NB4 (cell line): ENCODE measurements around the gene DST.

Experiments used
- DNase-seq: peaks from one replicate; pipeline ENCODE4 v3.0.0; 2010; ENCODE audit warnings: low read depth
- H3K4me3 ChIP-seq: one replicate; pipeline ENCODE4 v1.5.1; 2011; ENCODE audit warnings: mild to moderate bottlenecking, low read depth, low read length, moderate library complexity
- CTCF ChIP-seq: IDR thresholded peaks from one replicate; pipeline ENCODE4 v1.5.1; 2012; ENCODE audit warnings: low read depth, low read length
- MYC ChIP-seq: IDR thresholded peaks from 2 replicates; pipeline ENCODE4 v1.6.1; 2011; ENCODE audit warnings: low read depth, low read length
- POLR2A ChIP-seq: IDR thresholded peaks from 2 replicates; pipeline ENCODE4 v1.6.1; 2011; ENCODE audit warnings: mild to moderate bottlenecking; ENCODE audit not compliant: insufficient read length; ENCODE audit errors: extremely low read depth
- TF ChIP-seq, protein P1 (sequence below): IDR thresholded peaks from 2 replicates; pipeline ENCODE4 v1.6.1; 2011; ENCODE audit warnings: low read depth, low read length

DST gene

DNA sequence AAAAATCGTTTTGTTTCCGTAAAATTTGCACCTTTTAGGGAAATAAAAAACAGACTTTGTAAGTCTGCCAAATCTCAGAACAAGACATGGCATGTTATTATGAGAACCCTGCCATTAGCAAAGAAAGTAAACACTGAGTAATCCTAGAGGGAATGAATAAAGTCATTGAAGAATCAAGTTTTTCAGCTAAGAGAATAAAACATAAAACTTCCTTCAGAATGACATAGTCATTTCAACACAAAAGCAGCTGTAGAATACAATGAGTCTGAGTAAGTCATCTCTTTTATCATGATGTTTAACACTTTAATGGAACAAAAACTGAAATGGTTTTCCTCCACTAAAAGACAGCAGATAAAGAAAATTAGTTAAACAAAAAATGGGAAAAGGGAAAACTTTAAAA is 10.3 kb upstream of the DST start:
- H3K4me3 ChIP-seq: no peak overlapping the region
- no peak for DNase-seq
- TF ChIP-seq, protein P1, sequence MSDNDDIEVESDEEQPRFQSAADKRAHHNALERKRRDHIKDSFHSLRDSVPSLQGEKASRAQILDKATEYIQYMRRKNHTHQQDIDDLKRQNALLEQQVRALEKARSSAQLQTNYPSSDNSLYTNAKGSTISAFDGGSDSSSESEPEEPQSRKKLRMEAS: no peak
- no peak for TF ChIP-seq POLR2A
- TF ChIP-seq MYC: no peak
- no peak for TF ChIP-seq CTCF

- no peak for TF ChIP-seq CTCF
- TF ChIP-seq POLR2A: no peak
- TF ChIP-seq MYC: no peak
- TF ChIP-seq, protein P1: no peak
- DNase-seq: no peak
- no peak overlapping the region for H3K4me3 ChIP-seq
Measured at GRCh38 chr6:56652231-56652630, 9.5 kb upstream of the DST start.

- H3K4me3 ChIP-seq: no peak overlapping the region
- TF ChIP-seq MYC (no peak), POLR2A (no peak), CTCF (no peak)
- TF ChIP-seq, protein P1: no peak
- no peak for DNase-seq
Measured at GRCh38 chr6:56650191-56650590, 7.5 kb upstream of the DST start.

DNA sequence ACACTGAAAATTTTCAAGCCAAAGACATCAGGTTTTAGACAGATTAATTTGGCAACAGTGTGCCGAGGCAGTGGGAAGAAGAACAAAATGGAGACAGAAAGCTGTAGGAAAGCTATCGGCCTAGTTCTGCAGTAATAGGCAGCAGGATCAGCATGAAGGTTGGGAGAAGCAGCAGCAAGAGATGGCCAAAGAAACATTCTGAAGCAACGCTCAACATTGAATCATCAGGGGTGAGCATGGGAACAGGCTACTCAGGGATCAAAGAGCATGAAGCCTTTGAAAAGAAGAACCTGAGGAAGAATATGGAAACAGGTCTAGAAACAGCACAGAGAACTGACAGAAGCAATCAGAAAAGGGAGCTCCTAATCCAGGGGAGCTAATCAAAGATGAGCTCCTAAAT is 7.1 kb upstream of the DST start:
- H3K4me3 ChIP-seq: no peak overlapping the region
- TF ChIP-seq, protein P1: no peak
- TF ChIP-seq MYC: no peak
- no peak for TF ChIP-seq POLR2A
- TF ChIP-seq CTCF: no peak
- DNase-seq: no peak

DNA sequence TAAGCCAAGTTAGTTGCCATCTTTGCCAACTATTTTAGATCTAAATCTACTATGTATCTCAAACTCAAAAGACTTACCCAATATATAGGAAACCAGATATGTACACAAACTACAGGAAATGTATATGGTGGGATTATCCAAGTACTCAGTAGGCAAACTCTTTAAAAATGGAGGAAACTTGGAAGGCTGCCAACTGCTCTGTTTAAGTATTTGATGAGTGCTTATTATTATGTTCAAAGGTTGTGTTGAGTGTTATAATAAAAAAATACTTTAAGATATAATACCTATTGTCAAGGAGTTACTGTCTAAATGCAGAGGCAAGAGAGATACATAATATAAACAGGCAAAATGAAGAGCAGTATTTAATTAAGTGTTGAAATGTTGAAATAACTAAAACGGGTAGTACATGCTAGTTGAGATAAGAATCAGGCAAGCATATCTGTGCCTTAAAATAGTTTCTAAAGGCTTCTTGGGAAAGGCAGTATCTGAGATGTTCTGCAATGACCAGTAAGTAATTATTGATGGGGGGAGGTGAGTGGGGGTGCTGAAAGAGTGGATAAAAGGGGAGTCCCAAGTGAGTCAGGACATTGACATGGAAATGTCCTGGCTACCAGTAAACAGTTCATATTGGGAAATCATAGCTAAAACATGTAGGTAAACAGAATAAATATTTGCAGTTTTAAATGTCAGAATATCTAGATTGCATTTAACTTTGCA is 6.5 kb upstream of the DST start:
- H3K4me3 ChIP-seq: no peak overlapping the region
- peak; percentile 6 for DNase-seq
- TF ChIP-seq MYC (no peak), CTCF (no peak), POLR2A (no peak)
- TF ChIP-seq, protein P1: no peak
